Islet of Langerhans (tissue), 1 donor: ENCODE data around the gene GAPDHS.

Experiments used
- FAIRE-seq: peaks from one replicate; lab custom pipeline; 2011; peaks lifted over from hg19 to GRCh38; lab: Jason Lieb, UNC

The GAPDHS gene

DNA sequence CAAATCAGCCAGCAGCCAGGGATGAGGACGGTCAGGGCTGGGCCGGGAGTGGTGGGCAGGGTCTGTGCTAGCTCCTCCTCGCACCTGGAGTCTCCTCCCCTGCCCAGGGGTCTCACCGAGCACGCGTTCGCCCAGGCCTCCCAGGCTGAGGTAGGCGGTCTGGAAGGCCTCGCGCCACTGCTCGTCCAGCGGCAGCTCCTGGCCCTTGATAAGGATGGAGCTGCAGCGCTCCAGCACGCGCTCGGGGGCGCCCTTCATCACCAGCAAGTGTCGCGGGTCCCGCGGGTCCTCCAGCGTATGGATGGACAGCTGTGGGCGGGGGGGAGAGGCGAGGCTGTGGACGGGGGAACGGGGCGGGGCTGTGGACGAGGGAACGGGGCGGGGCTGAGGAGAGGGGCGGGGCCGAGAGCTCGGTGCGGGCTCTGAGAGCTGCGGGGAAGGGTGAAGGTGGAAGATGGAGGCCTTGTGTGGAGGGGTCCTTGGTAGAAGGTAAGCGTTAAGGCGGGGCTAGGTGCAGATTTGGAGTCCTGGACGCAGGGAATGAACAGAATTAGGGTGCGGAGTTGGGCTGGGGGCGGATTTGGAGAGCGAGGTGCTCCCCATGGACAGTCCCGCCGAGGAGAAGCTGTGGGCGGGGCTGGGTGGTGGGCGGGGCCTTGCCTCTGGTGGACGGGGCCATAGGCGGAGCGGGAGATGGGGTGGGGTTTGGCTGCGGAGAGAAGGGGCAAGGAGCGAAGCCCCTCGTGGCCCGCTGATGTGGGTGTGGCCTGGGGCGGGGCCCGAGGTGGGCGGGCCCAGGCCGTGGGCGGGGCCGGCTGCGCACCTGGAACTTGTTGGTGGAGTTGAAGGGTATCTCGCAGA is 24.5 kb downstream of the GAPDHS start:
- FAIRE-seq: no peak

DNA sequence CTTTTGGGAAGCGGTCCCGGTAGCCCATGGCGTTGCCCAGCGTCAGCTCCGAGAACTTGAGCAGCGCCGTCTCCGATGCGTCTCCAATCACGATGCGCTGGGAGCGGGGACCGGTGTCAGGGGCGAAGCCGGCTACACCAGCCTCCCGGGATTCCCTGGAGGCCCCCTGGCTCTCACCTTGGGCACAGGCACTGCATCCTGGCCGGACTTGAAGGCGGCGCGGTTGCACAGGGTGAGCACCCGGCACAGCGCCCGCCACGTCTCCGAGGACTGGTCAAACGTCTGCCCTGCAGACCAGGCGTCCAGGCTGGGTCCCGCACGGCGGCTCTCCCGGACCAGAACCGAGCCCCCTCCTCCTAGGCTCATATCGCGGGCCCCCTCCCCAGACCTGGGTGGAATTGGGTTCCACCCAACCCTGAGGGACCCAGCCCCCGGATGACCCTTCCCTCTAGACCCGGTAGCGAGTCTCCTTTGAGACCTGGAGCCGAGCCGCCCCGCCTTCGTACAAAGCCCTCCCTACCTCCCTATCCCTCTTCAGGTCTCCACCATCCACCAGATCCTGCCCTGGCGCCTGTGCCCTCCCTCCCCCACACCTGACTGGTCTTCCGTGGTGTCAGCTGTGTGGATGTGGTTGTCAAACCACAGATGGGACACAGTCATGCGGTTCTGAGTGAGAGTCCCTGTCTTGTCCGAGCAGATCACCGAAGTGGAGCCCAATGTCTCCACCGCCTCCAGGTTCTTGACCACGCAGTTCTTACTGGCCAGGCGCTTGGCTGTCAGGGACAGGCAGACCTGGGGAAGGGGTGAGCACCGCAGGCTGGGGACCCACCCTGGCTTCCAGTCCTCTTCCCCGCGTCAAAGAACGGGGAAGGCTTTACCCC is 25.4 kb downstream of the GAPDHS start:
- no peak for FAIRE-seq

DNA sequence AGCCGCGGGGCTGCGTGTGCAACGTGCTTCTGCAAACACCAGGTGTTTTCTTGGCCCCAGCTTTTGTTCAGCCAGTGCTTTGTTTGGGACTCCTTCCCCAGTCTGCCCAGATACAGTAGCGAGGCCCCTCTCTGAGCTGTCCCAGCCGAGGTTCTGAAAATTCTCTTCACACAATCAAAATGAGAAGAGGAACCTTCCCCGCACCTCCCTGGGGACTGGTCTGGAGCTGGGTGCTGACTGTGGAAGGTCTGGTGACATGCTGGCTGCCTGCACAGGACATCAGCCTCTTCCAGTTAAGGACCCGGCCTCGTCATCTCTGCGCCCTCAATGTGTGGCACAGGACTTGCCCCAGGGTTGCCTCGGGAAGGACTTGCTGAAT is 26.0 kb downstream of the GAPDHS start:
- no peak for FAIRE-seq

DNA sequence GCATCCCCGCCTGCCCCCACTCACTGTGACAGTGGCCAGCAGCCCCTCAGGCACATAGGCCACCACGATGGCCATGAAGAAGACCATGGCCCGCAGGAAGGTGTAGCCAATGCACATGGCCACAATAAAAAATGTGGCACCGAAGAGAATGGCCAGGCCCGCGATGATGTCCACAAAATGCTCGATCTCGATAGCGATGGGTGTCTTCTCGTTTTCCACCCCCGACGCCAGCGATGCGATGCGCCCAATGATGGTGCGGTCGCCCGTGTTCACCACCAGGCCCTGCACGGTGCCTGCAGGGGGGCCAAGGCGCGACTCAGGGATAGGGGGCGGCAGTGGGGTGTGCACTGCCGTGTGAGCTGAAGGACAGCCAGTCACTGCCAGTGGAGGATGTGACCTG is 26.5 kb downstream of the GAPDHS start:
- no peak for FAIRE-seq

DNA sequence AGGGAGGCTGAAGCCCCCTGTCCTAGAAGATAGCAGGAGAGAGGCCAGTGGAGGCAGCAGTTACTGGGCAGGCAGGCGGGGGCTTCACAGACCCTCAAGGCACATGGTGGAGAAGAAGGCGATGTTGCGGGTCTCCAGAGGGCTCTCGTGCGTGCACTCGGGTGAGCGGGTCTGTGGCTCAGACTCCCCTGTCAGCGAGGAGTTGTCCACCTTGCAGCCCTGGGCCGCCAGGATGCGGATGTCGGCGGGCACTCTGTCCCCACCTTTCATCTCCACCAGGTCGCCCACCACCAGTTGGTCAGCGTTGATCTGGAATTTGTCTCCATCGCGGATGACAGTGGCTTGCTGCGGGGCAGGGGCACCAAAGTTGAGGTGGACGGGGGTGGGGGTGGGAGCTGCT is 27.0 kb downstream of the GAPDHS start:
- no peak for FAIRE-seq

DNA sequence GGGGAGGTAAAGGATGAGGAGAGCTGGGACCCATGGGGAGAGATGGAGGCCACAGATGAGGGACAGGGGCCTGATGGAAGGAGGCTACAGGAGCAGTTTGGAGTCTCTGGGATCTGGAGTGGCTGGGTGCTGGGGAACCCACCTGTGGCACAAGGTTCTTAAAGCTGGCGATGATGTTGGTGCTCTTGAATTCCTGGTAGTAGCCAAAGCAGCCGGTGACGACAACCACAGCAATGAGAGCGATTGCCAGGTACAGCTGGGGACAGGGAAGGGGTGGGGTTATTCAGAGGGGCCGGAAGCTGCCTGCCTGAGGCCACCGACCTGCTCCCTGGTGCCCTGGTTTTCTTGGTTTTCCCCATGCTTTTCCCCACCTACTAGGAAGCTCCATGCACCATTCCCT is 27.4 kb downstream of the GAPDHS start:
- FAIRE-seq: no peak

- FAIRE-seq: no peak
These were observed 28.2 kb downstream of the GAPDHS start for GRCh38 chr19:35561436-35561835.

DNA sequence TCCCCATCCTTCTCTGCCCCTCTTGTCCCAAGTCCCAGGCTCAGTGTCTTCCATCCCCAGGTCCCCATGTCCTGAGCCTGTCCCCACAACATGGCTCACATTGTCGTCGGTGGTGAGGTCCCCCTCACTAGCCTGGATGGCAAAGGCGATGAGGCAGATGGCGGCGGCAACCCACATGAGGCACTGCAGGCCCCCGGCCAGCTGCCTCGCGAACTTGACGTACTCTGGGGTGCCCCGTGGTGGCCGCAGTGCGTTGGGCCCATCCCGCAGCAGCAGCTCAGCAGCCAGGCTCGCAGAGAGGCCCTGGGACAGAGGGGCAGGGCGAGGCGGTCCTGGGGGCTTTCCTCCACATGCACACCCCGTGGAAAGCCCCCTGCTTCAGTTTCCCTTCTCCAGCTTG is 29.1 kb downstream of the GAPDHS start:
- FAIRE-seq: no peak

GRCh38 chr19:35562776-35563175 is 29.5 kb downstream of the GAPDHS start:
- FAIRE-seq: no peak

DNA sequence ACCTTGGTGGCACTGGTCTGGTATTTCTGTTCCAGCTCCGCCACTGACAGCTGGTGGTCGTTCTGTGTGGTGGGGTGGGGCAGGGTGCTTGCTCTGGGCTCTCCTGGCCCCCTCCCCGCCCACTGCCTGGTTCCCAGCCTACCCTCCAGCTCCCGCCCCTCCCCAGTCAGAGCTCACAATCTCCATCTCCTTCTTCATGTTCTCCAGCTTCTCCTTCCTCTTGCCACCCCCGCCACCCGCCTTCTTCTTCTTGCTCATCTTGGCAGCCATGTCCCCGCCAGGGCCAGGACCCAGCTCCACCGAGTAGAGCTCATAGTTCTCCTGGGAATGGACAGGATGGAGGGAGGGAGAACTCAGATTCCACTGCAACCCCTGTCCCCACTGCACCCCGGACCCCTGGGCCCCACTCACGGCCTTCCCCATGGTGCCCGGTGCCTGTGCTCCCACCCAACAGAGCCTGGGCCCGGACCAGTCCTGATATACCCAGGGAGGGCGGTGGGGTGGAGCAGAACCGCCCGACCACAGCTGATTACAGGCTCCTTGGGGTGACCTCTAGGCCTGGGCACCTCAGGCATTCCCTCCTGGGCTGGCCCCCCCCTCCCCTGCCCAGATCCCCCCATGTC is 30.1 kb downstream of the GAPDHS start, which contains the start of gene ATP4A:
Gene ATP4A (minus strand): TSS at position 452 of the 623 bp plus-strand sequence. CDS start 29 bp downstream, at position 423.
- no peak for FAIRE-seq

DNA sequence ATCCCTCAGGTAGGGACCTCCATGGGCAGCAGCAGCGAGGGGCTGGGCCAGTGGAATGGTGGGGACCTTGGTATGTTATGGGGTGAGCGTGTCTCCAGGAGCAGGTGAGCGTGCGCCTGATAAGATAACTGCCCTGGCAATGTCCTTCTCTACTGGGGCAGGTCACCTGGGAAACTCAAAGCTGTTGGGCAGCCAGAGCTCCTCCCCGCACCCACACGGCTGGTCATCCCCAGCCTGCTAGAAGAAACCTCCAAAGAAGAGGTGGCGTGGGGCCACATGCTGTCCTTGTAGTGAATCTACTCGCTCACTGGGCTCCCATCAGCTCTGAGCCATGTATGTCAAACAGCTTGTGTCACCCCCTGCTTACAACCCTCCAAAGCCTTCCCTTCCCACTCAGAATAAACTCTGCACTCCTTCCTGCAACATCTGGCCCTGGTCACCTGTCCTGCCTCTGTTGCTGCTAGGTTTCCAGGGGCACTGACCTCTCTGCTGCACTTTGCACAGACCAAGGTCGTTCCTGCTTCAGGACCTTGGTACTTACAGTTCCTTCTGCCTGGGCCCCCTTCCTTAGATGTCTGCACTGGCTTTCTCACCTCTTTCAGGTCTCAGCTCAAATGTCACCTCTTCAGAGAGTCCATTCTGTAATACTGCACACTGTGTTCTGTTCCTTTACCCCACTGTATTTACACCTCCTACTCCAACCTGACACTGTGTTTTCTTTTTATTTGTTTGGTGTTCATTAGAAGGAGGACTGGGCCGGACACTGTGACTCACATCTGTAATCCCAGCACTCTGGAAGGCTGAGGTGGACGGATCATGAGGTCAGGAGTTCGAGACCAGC is 32.0 kb downstream of the GAPDHS start:
- FAIRE-seq: no peak

GRCh38 chr19:35566738-35567137 is 33.5 kb downstream of the GAPDHS start:
- no peak for FAIRE-seq

- FAIRE-seq: no peak
These were observed 36.1 kb downstream of the GAPDHS start for GRCh38 chr19:35569281-35569781.

GRCh38 chr19:35571406-35571965 is 38.2 kb downstream of the GAPDHS start:
- FAIRE-seq: no peak

GRCh38 chr19:35577918-35578317 is 44.7 kb downstream of the GAPDHS start:
- FAIRE-seq: no peak

DNA sequence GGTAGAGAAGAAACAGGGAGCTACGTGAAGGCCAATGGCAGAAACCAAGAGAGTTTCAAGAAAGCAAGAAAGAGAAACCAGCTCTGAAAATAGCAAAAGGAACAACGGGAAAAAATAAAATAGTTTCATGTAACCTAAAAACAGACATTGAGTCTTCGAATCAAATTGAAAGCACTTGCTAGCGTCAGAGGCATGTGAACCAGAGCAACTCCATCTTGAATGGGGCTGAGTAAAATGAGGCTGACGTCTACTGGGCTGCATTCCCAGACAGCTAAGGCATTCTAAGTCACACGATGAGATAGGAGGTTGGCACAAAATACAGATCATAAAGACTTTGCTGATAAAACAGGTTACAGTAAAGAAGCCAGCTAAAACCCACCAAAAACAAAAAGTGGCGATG is 45.5 kb downstream of the GAPDHS start:
- no peak for FAIRE-seq

- no peak for FAIRE-seq
These were observed 49.5 kb downstream of the GAPDHS start for GRCh38 chr19:35582760-35583159.

DNA sequence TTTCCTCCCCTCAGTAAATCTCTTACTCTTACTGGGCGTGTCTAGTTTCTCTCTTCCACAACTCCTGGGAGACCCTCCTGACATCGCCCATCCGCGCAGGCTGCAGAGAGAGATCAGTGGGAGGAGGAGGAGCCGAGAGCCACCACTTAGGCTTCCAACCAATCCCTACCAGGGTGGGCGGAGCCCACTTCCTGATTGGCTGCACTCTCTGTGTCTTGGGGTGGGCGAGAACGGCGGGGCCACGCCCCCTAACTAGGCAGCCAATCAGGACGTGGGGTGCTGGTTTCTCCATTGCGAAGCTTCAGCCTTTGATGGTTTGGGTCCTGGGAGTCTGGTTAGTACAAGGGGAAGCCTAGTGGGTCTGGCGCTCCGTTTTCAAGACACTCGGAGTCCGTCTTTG is 52.6 kb downstream of the GAPDHS start, which contains the start of gene PMIS2:
Gene PMIS2 (plus strand): TSS at position 326 of the 400 bp plus-strand sequence. CDS start 87 bp downstream, outside the sequence.
- FAIRE-seq: no peak

GRCh38 chr19:35587321-35587720 is 54.1 kb downstream of the GAPDHS start:
- FAIRE-seq: no peak

- no peak for FAIRE-seq
These were observed 57.6 kb downstream of the GAPDHS start for GRCh38 chr19:35590875-35591274.

GRCh38 chr19:35592226-35592625 is 59.0 kb downstream of the GAPDHS start:
- FAIRE-seq: no peak
